Activated CD8-positive, alpha-beta memory T cell treated with anti-CD3 and anti-CD28 coated beads for 4 hours (primary cell): ENCODE results near the gene FILIP1L.

Experiments
- DNase-seq, 2 donors: peaks; one replicate each; pipeline ENCODE4 v3.0.0-alpha.2; 2020; ENCODE audit warnings: low read depth in 2 of 2

FILIP1L gene

DNA sequence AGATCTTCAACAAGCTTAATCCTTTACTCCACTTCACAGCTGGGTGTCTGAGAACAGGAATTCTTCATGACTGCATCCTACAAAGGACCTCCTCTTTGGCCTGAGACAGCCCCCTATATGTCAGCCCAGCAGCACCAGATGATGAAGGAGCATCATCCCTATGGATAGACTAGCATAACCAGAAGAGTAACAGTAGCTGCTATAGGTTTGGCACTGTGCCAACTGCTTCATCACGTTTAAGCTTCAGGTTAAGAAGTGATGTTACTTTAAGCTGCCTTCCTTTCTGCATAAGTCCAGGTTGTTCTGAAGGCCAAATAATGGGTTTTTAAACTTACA, 246.0 kb downstream of the FILIP1L start:
- no peak for DNase-seq

DNA sequence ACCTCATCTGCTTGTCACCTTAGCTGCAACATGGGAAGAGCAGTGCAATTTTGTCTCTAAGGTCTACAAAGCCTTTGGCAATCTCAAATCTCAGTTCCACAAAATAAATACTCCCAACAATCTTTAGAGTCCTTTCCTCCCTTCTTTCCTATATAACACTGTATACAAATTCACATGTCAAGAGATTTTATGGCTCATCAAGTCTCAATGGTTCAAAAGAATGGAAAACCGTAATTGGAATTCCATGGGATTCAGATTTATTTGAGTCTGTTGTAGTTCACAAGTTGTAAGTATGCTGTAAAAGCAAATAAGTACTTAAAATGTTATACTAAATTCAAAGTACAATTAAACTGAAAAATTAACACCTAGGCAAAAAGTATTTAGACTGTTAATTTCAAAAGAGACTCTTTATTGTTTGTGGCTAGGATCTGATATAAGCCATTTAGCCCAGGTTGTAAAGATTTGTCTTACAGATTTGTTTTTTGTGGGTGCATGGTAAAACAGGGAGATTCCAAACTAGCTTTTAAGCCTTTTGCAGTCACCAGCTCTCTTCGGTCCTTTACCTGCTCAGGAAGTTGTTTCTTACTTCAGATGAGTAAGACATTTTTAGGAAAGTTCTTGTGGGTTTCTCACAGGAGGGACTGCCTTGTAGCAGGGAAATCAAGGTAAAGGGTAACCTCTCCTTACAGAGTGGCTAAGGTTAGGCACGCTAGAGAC, 246.5 kb downstream of the FILIP1L start:
- no peak for DNase-seq

DNA sequence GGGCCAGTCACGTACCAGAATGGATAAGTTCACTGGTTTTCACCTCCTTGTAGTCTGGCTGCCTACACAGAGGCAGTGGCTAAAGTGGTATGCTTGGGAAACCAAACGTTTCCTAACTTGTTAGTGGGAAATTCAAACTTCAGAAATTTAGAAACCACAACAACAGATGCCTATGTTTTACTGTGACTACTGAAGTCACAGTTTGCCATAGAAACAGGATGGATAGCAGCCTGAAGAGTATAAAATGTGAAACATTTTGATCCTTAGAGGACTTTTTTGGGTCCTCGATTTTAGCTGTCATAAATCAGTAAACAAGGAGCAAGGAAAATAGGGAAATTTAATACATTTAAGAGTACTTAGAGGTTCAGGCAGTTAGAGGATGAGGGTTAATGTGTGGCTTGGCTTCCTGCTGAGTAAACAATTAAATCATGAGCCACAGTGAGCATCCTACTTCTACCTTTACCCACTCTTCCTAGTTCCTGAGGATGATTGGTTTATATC, 248.0 kb downstream of the FILIP1L start:
- no peak for DNase-seq

- no peak for DNase-seq
These were observed 249.0 kb downstream of the FILIP1L start for GRCh38 chr3:99865321-99865720.

- DNase-seq: no peak
These were observed 250.0 kb downstream of the FILIP1L start for GRCh38 chr3:99864289-99864688.

GRCh38 chr3:99863588-99863987, 250.7 kb downstream of the FILIP1L start:
- DNase-seq: no peak

DNA sequence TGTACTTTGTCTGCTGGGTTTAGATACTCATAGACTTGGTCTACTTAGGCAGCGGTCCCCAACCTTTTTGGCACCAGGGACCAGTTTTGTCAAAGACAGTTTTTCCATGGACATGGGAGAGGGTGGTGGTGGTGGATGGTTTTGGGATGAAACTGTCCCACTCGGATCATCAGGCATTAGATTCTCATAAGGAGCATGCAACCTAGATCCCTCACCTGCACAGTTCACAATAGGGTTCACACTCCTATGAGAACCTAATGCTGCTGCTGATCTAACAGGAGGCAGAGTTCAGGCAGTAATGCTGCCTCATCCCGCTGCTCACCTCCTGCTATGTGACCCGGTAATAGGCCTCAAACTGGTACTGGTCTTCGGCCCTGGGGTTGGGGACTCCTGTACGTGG, 251.3 kb downstream of the FILIP1L start:
- DNase-seq: no peak

GRCh38 chr3:99862208-99862607, 252.1 kb downstream of the FILIP1L start:
- no peak for DNase-seq

DNA sequence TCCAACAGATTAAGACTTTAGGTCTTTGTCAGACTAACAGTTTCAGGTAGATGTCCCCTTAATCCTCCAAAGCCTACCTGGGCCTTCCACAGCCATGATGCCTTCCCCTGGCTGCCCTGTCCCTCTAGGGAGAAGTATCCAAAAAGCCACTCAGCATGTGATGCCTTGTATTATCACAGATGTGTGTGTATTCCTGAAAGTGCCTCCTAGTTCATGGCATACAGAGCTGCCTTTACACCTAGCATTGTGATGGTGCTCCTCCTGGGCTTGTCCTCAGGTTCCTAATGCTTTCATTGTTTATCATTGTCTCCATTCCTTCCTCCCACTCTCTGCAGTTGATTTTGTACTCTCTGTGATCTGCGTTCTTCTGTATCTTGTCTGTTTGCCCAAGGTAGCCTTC, 253.1 kb downstream of the FILIP1L start:
- no peak for DNase-seq

GRCh38 chr3:99859825-99860224, 254.5 kb downstream of the FILIP1L start:
- no peak for DNase-seq

DNA sequence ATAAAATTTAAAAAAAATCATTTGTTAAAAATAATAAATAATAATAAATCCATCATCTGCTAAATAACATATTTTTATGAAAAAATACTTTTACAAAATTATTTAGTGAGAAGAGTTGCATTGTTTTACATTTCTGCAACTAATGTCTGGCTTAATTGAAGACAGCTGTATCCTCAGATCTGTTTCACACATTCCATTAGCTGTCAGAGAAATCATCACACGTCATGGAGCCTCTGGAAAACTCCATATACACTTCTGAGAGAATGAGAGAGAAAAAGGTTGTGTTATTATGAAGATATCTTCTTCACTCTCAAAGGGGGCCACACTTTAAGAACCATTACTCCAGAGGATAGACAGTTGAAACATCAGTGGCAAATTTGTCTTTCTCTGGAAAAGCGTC, 255.8 kb downstream of the FILIP1L start:
- no peak for DNase-seq

GRCh38 chr3:99857278-99857677, 257.0 kb downstream of the FILIP1L start:
- no peak for DNase-seq

- no peak for DNase-seq
These were observed 257.7 kb downstream of the FILIP1L start for GRCh38 chr3:99856437-99857220.

DNA sequence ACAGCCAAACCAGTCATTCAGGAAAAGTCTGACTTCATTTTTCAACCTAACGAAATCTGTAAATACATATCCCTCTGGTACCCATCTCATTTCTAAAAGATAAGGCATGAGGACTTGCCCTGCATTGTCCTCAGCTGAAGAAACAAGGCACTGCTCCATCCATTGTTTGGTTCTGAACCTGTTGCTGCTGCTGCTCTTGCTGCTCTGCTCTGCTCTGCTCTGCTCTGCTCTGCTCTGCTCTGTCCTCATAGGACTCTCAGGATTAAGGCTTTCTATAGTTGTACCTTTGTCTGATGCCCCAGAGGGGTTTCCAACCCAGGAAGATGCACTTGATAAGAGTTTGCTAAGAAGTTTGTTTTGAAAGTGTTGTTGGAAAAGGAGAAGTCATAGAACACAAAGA, 258.4 kb downstream of the FILIP1L start:
- no peak for DNase-seq

- no peak for DNase-seq
These were observed 259.5 kb downstream of the FILIP1L start for GRCh38 chr3:99854756-99855298.

DNA sequence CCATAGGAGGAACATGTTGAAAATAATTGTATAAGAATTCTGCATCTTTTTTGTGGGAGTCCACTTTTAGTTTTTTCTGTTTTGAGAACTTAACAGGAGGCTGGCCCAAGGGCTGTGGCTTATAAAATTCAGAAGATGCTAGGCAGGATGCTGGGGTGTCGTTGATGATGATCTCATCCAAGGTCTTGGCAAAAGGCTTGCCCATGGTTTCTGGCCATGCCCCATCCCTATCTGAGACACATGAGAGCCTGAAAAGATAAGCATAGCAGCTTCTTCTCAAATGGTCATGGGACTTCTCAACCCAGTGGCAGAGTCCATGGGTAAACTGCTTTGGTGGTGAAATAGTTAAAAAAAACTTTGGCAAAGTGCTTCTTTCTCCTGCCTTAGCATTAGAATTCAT, 261.4 kb downstream of the FILIP1L start:
- no peak for DNase-seq

DNA sequence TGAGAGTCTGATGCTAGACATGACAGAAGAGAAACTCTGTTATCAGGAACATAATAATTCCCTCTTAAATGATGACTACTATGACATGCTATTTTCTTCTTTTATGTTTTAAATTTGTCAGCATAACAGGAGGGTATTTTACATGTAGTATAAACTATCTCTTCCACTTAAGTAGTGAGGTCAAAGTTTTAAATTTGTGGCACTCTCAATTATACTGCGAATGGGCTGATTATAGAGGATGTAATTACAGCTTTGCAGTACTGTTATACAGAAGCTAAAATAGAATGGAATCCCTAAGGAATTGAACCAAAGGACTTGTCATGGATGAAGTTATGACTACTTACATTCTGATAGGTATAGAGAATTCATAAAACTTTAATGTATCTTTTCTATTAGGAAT, 262.3 kb downstream of the FILIP1L start:
- no peak for DNase-seq

- no peak for DNase-seq
These were observed 263.7 kb downstream of the FILIP1L start for GRCh38 chr3:99850608-99851007.

DNA sequence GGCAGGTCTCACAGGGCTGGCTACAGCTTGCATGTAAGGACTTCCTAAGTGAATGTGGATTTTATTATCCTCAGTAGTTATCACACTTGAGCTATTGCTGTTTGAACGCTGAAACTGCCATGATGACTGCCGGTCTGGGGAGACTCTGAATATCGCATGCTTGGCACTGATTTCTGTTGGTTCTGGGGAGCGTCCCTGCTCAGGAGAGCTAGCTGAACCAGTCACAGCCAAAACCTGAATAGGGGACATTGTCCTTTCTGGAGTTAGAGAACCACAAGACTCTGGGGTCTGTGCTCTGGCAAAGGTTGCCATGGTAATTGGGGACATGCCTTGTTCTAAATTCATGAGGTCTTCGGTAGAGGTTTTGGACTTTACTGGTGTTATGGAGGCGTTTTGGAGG, 265.9 kb downstream of the FILIP1L start:
- no peak for DNase-seq

DNA sequence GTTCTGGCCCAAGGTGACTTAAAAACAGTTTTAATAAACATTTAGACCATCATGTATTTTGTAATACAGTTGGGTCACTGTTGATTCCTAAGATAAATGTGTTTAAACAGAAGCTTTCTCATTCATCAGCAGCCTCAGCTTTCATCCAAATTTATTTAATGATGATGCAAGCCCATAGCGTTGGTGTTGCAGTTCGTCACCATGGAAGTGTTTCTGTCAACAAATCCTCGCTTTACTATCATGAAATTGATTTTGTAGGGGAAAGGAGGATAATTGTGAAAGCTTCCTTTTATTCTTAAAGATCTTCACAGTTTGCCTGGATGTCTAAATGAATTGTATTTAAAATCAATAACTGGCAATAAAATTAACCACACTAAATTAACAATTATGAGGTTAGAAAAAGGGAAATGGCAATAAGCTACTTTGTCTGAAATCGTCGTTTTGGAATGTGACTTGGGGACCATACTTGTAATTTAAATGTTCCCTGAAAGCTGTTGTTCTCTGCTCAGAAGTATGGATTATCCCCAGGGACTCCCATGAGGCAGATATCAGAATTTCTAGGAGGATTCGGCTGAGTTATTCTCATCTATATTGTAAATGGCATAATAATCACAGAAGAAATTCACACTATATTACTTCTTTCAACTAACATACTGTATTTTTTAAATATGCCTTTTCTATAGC, 267.7 kb downstream of the FILIP1L start:
- DNase-seq: no peak

- no peak for DNase-seq
These were observed 268.3 kb downstream of the FILIP1L start for GRCh38 chr3:99845999-99846398.

- no peak for DNase-seq
These were observed 269.0 kb downstream of the FILIP1L start for GRCh38 chr3:99845331-99845730.
